SU-DHL-6 (cell line): ENCODE results near the gene TOR4A.

Experiments
- EZH2phosphoT487 ChIP-seq: fragments of 200-600 bp; sonication (generic), shearing (Covaris generic); conservative IDR thresholded peaks from 2 replicates; pipeline ENCODE4 v1.6.1; 2018; ENCODE audit warnings: mild to moderate bottlenecking, antibody characterized with exemption, low read length, moderate library complexity, mixed read lengths
- TF ChIP-seq, protein P1 (sequence below): fragments of 200-600 bp; sonication (generic); IDR thresholded peaks from one replicate; pipeline ENCODE4 v1.5.1; 2017; ENCODE audit warnings: antibody characterized with exemption, mild to moderate bottlenecking, low read length, moderate library complexity; ENCODE audit not compliant: insufficient read depth, poor library complexity, severe bottlenecking

DNA sequence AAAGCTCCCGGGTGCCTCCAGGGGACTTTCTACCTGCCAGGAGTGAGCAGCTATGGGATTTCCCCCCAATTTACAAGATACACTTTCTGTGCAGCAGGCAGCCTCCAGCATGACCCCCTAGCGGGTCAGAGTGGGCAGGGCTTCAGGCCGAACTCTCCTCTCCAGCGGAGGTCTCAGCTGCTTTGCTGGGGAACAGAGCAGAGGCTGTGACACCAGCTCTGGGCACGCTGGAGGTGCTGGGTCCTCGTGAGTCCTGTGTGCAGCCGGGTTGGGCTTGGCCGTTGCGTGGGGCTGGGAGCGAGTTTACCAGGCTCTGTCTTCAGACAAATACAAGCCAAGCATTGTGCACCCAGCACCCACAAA is 21.7 kb downstream of the TOR4A start:
- TF ChIP-seq, protein P1, sequence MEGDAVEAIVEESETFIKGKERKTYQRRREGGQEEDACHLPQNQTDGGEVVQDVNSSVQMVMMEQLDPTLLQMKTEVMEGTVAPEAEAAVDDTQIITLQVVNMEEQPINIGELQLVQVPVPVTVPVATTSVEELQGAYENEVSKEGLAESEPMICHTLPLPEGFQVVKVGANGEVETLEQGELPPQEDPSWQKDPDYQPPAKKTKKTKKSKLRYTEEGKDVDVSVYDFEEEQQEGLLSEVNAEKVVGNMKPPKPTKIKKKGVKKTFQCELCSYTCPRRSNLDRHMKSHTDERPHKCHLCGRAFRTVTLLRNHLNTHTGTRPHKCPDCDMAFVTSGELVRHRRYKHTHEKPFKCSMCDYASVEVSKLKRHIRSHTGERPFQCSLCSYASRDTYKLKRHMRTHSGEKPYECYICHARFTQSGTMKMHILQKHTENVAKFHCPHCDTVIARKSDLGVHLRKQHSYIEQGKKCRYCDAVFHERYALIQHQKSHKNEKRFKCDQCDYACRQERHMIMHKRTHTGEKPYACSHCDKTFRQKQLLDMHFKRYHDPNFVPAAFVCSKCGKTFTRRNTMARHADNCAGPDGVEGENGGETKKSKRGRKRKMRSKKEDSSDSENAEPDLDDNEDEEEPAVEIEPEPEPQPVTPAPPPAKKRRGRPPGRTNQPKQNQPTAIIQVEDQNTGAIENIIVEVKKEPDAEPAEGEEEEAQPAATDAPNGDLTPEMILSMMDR: no peak
- no peak for TF ChIP-seq EZH2phosphoT487
